NOMO-1 treated with dmso at 0.1 percent for 144 hours (cell line): ENCODE measurements around the gene WIPI1.
"Not testable (repeated sequence)": the region's sequence is repeated elsewhere in the genome, so short reads cannot be mapped to it uniquely, and the experiment has no call there.

Experiments
- DNase-seq: peaks from one replicate; lab custom pipeline; 2025; ENCODE audit not compliant: unreplicated experiment; lab: John Stamatoyannopoulos, UW

WIPI1 gene

GRCh38 chr17:68417317-68417716 lies 40.0 kb downstream of the WIPI1 start:
- DNase-seq: no peak

GRCh38 chr17:68414901-68415300 lies 42.4 kb downstream of the WIPI1 start:
- not testable (repeated sequence) for DNase-seq

- DNase-seq: peak; percentile 56
Observed at GRCh38 chr17:68413597-68414560, 43.4 kb downstream of the WIPI1 start.

GRCh38 chr17:68407656-68408055 lies 49.6 kb downstream of the WIPI1 start:
- not testable (repeated sequence) for DNase-seq

- not testable (repeated sequence) for DNase-seq
Observed at GRCh38 chr17:68403837-68404236, 53.5 kb downstream of the WIPI1 start.

- DNase-seq: no peak
Observed at GRCh38 chr17:68403122-68403521, 54.2 kb downstream of the WIPI1 start.

GRCh38 chr17:68401288-68401687 lies 56.0 kb downstream of the WIPI1 start:
- DNase-seq: no peak

- DNase-seq: no peak
Observed at GRCh38 chr17:68400404-68400735, 56.9 kb downstream of the WIPI1 start.

GRCh38 chr17:68399638-68400403 lies 57.5 kb downstream of the WIPI1 start:
- peak; percentile 24 for DNase-seq

- DNase-seq: peak; percentile 24
Observed at GRCh38 chr17:68398691-68399637, 58.3 kb downstream of the WIPI1 start.

GRCh38 chr17:68397108-68397536 lies 60.2 kb downstream of the WIPI1 start:
- DNase-seq: no peak

- DNase-seq: no peak
Observed at GRCh38 chr17:68396226-68397107, 60.8 kb downstream of the WIPI1 start.

GRCh38 chr17:68394608-68395331 lies 62.5 kb downstream of the WIPI1 start:
- no peak for DNase-seq

- no peak for DNase-seq
Observed at GRCh38 chr17:68391561-68392268, 65.6 kb downstream of the WIPI1 start.

- DNase-seq: no peak
Observed at GRCh38 chr17:68390888-68391545, 66.3 kb downstream of the WIPI1 start.

- DNase-seq: no peak
Observed at GRCh38 chr17:68389041-68389440, 68.3 kb downstream of the WIPI1 start.

GRCh38 chr17:68387435-68388218 lies 69.7 kb downstream of the WIPI1 start:
- no peak for DNase-seq
